Stomach (tissue), 9 donors: ENCODE measurements around the gene IL10RA. TPM values are rescaled to one million over a fixed set of nuclear protein-coding genes. Genes with fewer than 3 reads are reported as not detected.
"Not testable (repeated sequence)": the region's sequence is repeated elsewhere in the genome, so short reads cannot be mapped to it uniquely, and the experiment has no call there.

Source experiments
- DNase-seq, 2 donors: peaks; one replicate each; pipeline versions ENCODE4 v3.0.0 to v3.0.0-alpha.2; 2013 to 2019
- H3K27ac ChIP-seq, 5 donors: fragments of 200-600 bp in 4 of 5; sonication (generic) in 4 of 5; one replicate each; pipeline ENCODE4 v1.5.1; 2013 to 2019; ENCODE audit warnings: mild to moderate bottlenecking in 1 of 5, moderate library complexity in 1 of 5
- H3K27me3 ChIP-seq, 3 donors: fragments of 200-600 bp; sonication (generic); one replicate each; pipeline ENCODE4 v1.5.1; 2017 to 2019; ENCODE audit warnings: mixed run types in 1 of 3
- H3K36me3 ChIP-seq, 4 donors: fragments of 200-600 bp; sonication (generic); 1 replicate in 3 of 4; 2 replicates in 1 of 4; pipeline ENCODE4 v1.5.1; 2016 to 2019
- H3K4me1 ChIP-seq, 4 donors: fragments of 200-600 bp; sonication (generic); one replicate each; pipeline ENCODE4 v1.5.1; 2016 to 2019
- H3K4me3 ChIP-seq, 4 donors: fragments of 200-600 bp; sonication (generic) in 3 of 4; one replicate each; pipeline ENCODE4 v1.5.1; 2016 to 2019; ENCODE audit warnings: mild to moderate bottlenecking in 1 of 4
- H3K9me3 ChIP-seq, 4 donors: fragments of 200-600 bp; sonication (generic); one replicate each; pipeline ENCODE4 v1.5.1; 2016 to 2019
- EP300 ChIP-seq: sonication (generic); formaldehyde crosslinking; IDR thresholded peaks from one replicate; pipeline ENCODE4 v1.6.1; 2017; ENCODE audit warnings: antibody characterized with exemption
- POLR2A ChIP-seq, 4 donors: fragments of 450-650 bp; IDR thresholded peaks; one replicate each; pipeline ENCODE4 v1.6.1; 2016; ENCODE audit warnings: antibody characterized with exemption in 4 of 4, control low read depth in 2 of 4, mild to moderate bottlenecking in 1 of 4, moderate library complexity in 1 of 4
- POLR2AphosphoS5 ChIP-seq, 3 donors: sonication (generic); formaldehyde crosslinking; IDR thresholded peaks; one replicate each; pipeline ENCODE4 v1.6.1; 2016; ENCODE audit warnings: antibody characterized with exemption in 3 of 3
- WGBS, 5 donors: extraction: QIAGEN DNeasy Blood & Tissue Kit in 3 of 5; methylation state at CpG; one replicate each; pipeline versions ENCODE4 v1.1.5 to v1.1.7; 2013 to 2018; 5-methylcytosine and 5-hydroxymethylcytosine counted together
- intact Hi-C: fragments of 100-400 bp; cut with DNase I; formaldehyde crosslinking; loops from one replicate; pipeline ENCODE4 v1.15.1; 2023; ENCODE audit warnings: low total_unique reads
- polyA plus RNA-seq, 3 donors: library from polyadenylated mRNA; stranded (reverse); fragments of 200-250 nt; gene quantifications; one replicate each; pipeline ENCODE4 v1.2.3, GENCODE V29; 2013
- total RNA-seq, 5 donors: library from RNA; depleted of rRNA; stranded (reverse); fragments of >200 nt; gene quantifications; one replicate each; pipeline versions ENCODE4 v1.1.0 to v1.2.3, GENCODE V29; 2014 to 2016
- TF ChIP-seq, protein P1 (sequence below), 7 experiments: fragments of 450-650 bp in 4 of 7; fragments of 200-600 bp in 3 of 7; sonication (generic) in 3 of 7; IDR thresholded peaks; one replicate each; pipeline ENCODE4 v1.5.1; 2016 to 2019; ENCODE audit warnings: antibody characterized with exemption in 7 of 7, control low read depth in 2 of 7, mild to moderate bottlenecking in 1 of 7
- donor health status: healthy with polysubstance abuse.
- donor health status: Bipolar disorder and iron deficiency.
- donor health status: healthy.

IL10RA gene
- total and polyA plus RNA-seq, 8 donors = 2.1 to 190 (median 8.0) TPM

DNA sequence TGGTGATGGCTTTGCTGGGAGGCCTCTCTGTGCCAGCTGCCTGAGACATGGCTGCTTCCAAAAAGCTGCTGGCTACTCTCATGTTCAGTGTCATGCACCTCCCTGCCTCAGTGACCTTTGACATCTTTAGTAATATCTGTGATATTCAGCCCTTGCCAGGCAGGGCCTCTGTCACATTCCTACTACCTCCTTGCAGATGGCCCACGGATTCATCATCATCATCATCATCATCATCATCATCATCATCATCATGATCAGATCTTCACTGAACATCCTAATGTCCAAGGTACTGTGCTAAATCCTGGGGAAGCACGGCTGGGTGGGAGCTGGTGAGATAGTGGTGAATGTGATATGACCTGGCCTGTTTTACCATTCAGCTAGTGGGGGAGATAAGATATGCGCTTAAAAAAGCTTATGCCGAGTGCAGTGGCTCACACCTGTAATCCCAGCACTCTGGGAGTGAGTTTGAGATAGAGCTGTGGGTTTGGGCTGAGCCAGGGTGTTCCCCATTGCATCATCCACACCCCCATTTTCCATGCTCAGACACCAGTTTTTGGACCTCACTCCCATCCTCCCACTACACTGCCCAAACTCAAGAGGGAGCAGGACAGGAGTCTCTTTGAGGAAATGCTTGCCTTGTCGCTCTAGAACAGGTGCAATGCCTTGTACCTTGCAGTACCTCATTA lies 39.9 kb upstream of the IL10RA start:
- H3K4me1 ChIP-seq = peaks cover 0 to 13% (median 4%) of the 10 kb centered on the region in 4 donors
- no peak for DNase-seq
- WGBS, 5 donors = 45 to 66% (median 50%) methylated on average over 5 of the region's 5 CpGs
- TF ChIP-seq, protein P1, sequence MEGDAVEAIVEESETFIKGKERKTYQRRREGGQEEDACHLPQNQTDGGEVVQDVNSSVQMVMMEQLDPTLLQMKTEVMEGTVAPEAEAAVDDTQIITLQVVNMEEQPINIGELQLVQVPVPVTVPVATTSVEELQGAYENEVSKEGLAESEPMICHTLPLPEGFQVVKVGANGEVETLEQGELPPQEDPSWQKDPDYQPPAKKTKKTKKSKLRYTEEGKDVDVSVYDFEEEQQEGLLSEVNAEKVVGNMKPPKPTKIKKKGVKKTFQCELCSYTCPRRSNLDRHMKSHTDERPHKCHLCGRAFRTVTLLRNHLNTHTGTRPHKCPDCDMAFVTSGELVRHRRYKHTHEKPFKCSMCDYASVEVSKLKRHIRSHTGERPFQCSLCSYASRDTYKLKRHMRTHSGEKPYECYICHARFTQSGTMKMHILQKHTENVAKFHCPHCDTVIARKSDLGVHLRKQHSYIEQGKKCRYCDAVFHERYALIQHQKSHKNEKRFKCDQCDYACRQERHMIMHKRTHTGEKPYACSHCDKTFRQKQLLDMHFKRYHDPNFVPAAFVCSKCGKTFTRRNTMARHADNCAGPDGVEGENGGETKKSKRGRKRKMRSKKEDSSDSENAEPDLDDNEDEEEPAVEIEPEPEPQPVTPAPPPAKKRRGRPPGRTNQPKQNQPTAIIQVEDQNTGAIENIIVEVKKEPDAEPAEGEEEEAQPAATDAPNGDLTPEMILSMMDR (IDR thresholded peaks at IDR 0.05) = no peak
- TF ChIP-seq POLR2A (IDR thresholded peaks at IDR 0.05) = no peak
- no peak for TF ChIP-seq EP300
- no peak for TF ChIP-seq POLR2AphosphoS5 (IDR thresholded peaks at IDR 0.05)
- no peak overlapping the region for H3K27ac ChIP-seq
- intact Hi-C loops = loop anchor here (5.0 to 10.0 kb wide), 2 partner anchors 99 to 109 kb away; no protein-coding TSS in a partner anchor
- no peak overlapping the region for H3K4me3 ChIP-seq
- H3K9me3 ChIP-seq = no peaks in the 10 kb centered on the region
- H3K27me3 ChIP-seq = peaks cover 0 to 20% (median 0%) of the 10 kb centered on the region in 3 donors
- H3K36me3 ChIP-seq = no peaks in the 10 kb centered on the region

DNA sequence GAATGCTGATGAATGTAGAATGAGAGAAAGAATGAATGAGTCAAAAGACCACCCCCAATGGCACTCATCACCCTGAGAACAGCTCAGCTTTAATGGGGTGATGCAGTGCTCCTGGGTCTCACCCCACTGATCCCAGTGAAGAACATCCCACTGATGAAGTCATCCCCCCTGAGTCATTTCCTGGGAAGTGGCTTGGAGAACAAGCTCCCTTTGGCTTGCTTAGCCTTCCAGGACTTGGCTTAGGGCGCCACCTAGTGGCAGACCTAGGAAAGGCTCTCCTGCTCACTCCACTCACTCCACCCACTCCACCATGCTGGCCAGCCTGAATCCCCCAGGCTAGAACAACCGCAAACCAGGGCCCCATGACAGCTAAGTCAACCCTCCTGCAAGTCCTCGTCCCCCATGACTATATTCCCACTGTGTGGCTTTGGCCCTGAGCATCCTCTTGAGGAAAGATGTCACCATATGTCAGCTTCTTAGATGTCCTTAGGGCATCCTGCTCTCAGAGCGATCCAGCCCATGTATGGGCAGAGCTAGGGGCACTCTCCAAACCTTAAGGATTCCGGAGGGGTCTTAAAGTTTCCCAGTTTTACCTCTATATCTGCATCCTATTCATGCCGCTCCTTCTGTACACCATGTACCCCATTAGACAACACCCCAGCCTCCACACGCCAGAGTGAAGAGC lies 39.2 kb upstream of the IL10RA start:
- DNase-seq = peak; percentile 90 to 96
- Histone ChIP-seq H3K4me3 (no peak overlapping the region), H3K27me3 (peaks cover 0 to 24% (median 0%) of the 10 kb centered on the region in 3 donors), H3K27ac (no peak overlapping the region), H3K36me3 (no peaks in the 10 kb centered on the region), H3K9me3 (no peaks in the 10 kb centered on the region), H3K4me1 (peaks cover 0 to 13% (median 6%) of the 10 kb centered on the region in 4 donors)
- 42 to 48% (median 43%) methylated on average over 7 of the region's 7 CpGs for WGBS, 5 donors
- intact Hi-C loops = loop anchor here (5.0 to 10.0 kb wide), 2 partner anchors 100 to 108 kb away; no protein-coding TSS in a partner anchor
- TF ChIP-seq, protein P1 (IDR thresholded peaks at IDR 0.05) = peak in 6 of 7 experiments; percentile 91 to 97 (median 94)
- TF ChIP-seq EP300 (no peak), POLR2AphosphoS5 (IDR thresholded peaks at IDR 0.05) (peak in 1 of 3 donors; percentile 73)

DNA sequence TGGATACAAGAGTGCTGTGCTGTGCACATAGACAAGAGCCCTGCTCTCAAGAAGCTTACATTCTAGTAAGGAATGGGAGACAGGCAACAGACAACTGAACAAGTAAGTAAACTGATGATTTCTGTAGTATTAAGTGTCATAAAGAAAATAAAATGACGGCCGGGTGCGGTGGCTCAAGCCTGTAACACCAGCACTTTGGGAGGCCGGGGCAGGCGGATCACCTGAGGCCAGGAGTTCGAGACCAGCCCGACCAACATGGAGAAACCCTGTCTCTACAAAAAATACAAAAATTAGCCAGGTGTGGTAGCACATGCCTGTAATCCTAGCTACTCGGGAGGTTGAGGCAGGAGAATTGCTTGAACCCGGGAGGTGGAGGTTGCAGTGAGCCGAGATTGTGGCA lies 38.4 kb upstream of the IL10RA start:
- not testable (repeated sequence) for H3K4me3 ChIP-seq, H3K36me3 ChIP-seq, DNase-seq, H3K27ac ChIP-seq, H3K9me3 ChIP-seq
- 69 to 87% (median 79%) methylated on average over 10 of the region's 10 CpGs for WGBS, 5 donors
- intact Hi-C loops = loop anchor here (5.0 to 10.0 kb wide), 2 partner anchors 100 to 107 kb away; no protein-coding TSS in a partner anchor
- Histone ChIP-seq H3K27me3 (peaks cover 0 to 24% (median 0%) of the 10 kb centered on the region in 3 donors), H3K4me1 (peaks cover 0 to 13% (median 6%) of the 10 kb centered on the region in 4 donors)

DNA sequence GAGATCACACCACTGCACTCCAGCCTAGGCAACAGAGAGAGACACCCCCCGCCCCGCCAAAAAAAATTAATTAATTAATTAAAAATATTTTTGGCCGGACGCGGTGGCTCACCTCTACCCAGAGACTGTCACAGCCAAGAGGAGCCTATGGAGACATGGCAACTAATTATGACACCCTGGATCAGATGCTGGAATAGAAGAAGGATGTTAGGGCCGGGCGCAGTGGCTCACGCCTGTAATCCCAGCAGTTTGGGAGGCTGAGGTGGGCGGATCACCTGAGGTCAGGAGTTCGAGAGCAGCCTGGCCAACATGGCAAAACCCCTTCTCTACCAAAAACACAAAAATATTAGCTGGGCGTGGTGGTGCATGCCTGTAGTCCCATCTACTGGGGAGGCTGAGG lies 37.7 kb upstream of the IL10RA start:
- not testable (repeated sequence) for DNase-seq, H3K27ac ChIP-seq, H3K4me3 ChIP-seq, H3K36me3 ChIP-seq, H3K9me3 ChIP-seq
- WGBS, 5 donors = 85 to 88% (median 86%) methylated on average over 11 of the region's 11 CpGs
- Histone ChIP-seq H3K27me3 (peaks cover 0 to 24% (median 0%) of the 10 kb centered on the region in 3 donors), H3K4me1 (peaks cover 0 to 13% (median 6%) of the 10 kb centered on the region in 4 donors)
- intact Hi-C loops = loop anchor here (5.0 to 10.0 kb wide), 2 partner anchors 101 to 106 kb away; no protein-coding TSS in a partner anchor

DNA sequence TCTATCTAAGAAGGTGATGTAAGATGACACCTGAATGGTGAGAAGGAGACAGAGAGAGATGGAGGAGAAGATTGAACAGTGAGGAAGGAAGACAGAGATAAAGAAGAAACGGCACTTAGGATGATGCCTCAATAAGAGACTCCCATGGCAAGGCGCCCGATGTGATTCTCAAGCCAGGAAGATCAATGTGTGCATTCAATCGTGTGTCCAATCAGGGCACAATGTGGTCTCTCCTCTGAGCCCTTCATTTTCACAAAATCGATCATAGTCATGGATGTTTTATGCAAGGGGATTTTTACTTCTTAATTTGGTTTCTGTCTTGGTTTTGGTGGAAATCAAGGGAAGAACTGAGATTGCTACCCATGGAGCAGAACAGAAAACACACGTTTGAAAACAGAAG lies 37.1 kb upstream of the IL10RA start:
- H3K9me3 ChIP-seq = no peaks in the 10 kb centered on the region
- no peak overlapping the region for H3K27ac ChIP-seq
- H3K4me3 ChIP-seq = no peak overlapping the region
- H3K27me3 ChIP-seq = peaks cover 0 to 24% (median 0%) of the 10 kb centered on the region in 3 donors
- WGBS, 5 donors = 56 to 77% (median 65%) methylated on average over 6 of the region's 6 CpGs
- TF ChIP-seq POLR2AphosphoS5 (IDR thresholded peaks at IDR 0.05) (no peak), EP300 (no peak), POLR2A (IDR thresholded peaks at IDR 0.05) (no peak)
- TF ChIP-seq, protein P1 (IDR thresholded peaks at IDR 0.05) = no peak
- intact Hi-C loops = loop anchor here (5.0 to 10.0 kb wide), 2 partner anchors 102 to 106 kb away; no protein-coding TSS in a partner anchor
- no peak for DNase-seq
- H3K4me1 ChIP-seq = peaks cover 0 to 13% (median 6%) of the 10 kb centered on the region in 4 donors
- no peaks in the 10 kb centered on the region for H3K36me3 ChIP-seq
